Measurements from ENCODE around the gene IL17RD.

GRCh38 chr3:57088503-57088902 lies 76.7 kb downstream of the IL17RD start:
- TF ChIP-seq CTCF (IDR thresholded peaks at IDR 0.05) (no peak), RARB (CRISPR knock-in tag; IDR thresholded peaks at IDR 0.05) (no peak), POLR2A (IDR thresholded peaks at IDR 0.05; ENCODE audit: low read length) (no peak)
